ENCODE results near the gene MUC2. TPM values are rescaled to one million over a fixed set of nuclear protein-coding genes. Genes with fewer than 3 reads are reported as not detected.

The MUC2 gene
- total RNA-seq, 4 donors from 2014 or later: 269 to 910 (median 671) TPM

DNA sequence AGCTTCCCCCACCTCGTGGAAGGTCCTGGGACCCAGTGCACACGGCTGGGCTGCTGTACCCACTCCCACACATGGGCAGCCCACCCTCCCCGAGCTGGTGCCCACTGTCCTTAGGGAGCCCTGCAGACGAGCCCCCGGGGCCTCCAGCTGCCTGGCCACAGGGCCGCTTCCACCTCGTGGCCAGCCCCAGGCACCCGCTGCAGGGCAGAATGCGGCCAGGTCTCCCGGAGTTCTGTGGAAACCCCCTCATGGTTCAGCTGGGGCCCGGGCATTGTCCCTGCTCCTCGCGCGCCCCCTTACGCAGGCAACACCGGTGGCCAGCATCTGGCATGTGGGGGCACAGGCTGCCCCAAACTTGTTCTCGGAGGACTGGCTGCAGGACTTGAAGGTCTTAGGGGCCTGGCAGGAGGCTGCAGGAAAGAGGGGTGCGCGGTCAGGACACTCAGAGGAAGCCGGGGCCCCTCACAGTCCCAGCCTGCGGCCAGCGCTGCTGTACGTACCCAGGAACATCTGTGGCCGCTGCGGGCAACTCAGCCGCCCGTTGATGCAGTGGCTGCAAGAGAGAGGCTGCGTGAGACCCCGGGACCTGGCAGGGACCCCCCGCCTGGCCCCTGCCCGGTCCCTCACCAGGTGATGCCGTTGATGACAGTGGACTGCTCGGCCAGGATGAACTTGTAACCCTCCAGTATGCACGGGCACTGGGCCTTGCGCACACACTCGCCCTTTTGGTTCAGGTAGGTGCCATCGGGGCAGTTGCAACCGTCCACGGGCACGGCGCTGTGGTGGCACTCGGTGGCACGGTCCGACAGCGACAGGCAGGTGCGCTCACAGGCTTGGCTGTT lies 47.8 kb upstream of the MUC2 start:
- no peak for DNase-seq
- peaks cover 4% of the 10 kb centered on the region for H3K27me3 ChIP-seq
- in situ Hi-C loops (cut with MboI; ENCODE audit: low pct_ligation_motif_present in 1 of 4, low pct_unique_long_range_greater_than_20kb in 1 of 4, low sequenced_read_pairs in 3 of 4): loop anchor here in 3 of 4 donors (25.0 kb wide), 2 partner anchors 115 to 165 kb away; partner anchors contain the start of gene CHID1 (in 1 of the 3)
- H3K4me1 ChIP-seq: no peaks in the 10 kb centered on the region
- no peak for TF ChIP-seq EP300 (IDR thresholded peaks at IDR 0.05; ENCODE audit: low read depth)
- TF ChIP-seq POLR2AphosphoS5 (IDR thresholded peaks at IDR 0.05): no peak
- no peak for TF ChIP-seq POLR2A (IDR thresholded peaks at IDR 0.05)
- TF ChIP-seq, protein P1, sequence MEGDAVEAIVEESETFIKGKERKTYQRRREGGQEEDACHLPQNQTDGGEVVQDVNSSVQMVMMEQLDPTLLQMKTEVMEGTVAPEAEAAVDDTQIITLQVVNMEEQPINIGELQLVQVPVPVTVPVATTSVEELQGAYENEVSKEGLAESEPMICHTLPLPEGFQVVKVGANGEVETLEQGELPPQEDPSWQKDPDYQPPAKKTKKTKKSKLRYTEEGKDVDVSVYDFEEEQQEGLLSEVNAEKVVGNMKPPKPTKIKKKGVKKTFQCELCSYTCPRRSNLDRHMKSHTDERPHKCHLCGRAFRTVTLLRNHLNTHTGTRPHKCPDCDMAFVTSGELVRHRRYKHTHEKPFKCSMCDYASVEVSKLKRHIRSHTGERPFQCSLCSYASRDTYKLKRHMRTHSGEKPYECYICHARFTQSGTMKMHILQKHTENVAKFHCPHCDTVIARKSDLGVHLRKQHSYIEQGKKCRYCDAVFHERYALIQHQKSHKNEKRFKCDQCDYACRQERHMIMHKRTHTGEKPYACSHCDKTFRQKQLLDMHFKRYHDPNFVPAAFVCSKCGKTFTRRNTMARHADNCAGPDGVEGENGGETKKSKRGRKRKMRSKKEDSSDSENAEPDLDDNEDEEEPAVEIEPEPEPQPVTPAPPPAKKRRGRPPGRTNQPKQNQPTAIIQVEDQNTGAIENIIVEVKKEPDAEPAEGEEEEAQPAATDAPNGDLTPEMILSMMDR (IDR thresholded peaks at IDR 0.05): no peak
- no peaks in the 10 kb centered on the region for H3K9me3 ChIP-seq
- H3K27ac ChIP-seq: no peak overlapping the region
- 72% methylated on average over 44 of the region's 46 CpGs; no CpG with 5 or more reads in 1 of the 2 donors for WGBS, 2 donors (ENCODE audit: low coverage in 1 of 2)
- no peak overlapping the region for H3K4me3 ChIP-seq
- H3K36me3 ChIP-seq: no peaks in the 10 kb centered on the region
- intact Hi-C loops (cut with DNase I; ENCODE audit: low total_unique reads): no loop called here

DNA sequence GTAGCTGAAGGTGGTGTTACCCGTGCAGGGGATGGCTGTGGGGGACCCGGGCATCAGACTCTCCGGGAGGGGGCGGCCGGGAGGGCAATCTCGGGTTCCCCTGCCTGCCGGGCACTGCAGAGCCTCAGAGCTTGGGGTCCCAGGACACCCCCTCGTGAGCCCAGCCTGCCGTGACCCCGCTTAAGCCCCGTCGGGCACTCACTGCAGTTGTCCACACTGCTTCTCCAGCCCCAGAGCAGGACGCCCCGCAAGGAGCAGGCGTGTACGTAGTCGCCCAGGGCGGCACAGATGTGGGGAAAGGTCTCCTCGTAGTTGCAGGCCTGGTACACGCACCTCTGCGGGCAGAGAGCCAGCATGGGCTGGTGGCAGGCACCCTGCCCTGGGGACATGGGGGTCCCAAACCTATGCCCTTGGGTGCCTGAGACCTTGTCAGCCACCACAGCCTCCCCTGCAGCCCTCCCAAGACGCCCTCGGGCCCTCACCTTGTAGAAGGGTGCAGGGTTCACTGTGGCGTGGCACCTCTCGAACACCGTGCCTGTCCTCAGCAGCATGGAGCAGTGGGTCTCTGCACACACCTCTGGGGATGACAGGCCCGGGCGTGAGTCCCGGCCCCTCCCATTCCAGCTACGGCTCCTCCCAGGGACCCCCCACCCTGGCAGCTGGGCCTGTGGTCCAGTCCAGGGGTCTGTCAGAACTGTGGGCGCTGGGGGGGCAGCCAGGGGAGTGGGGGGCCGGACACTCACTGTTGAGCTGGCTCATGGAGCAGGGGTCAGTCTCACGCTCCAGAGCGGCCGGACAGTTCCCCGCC lies 47.0 kb upstream of the MUC2 start:
- TF ChIP-seq EP300 (IDR thresholded peaks at IDR 0.05; ENCODE audit: low read depth) (no peak), POLR2AphosphoS5 (IDR thresholded peaks at IDR 0.05) (no peak), POLR2A (IDR thresholded peaks at IDR 0.05) (no peak)
- TF ChIP-seq, protein P1 (IDR thresholded peaks at IDR 0.05): no peak
- no peaks in the 10 kb centered on the region for H3K36me3 ChIP-seq
- no peak overlapping the region for H3K27ac ChIP-seq
- peaks cover 4% of the 10 kb centered on the region for H3K27me3 ChIP-seq
- 68% methylated on average over 33 of the region's 36 CpGs; no CpG with 5 or more reads in 1 of the 2 donors for WGBS, 2 donors (ENCODE audit: low coverage in 1 of 2)
- in situ Hi-C loops (cut with MboI; ENCODE audit: low pct_ligation_motif_present in 1 of 4, low pct_unique_long_range_greater_than_20kb in 1 of 4, low sequenced_read_pairs in 3 of 4): loop anchor here in 3 of 4 donors (25.0 kb wide), 2 partner anchors 115 to 165 kb away; partner anchors contain the start of gene CHID1 (in 1 of the 3)
- H3K4me1 ChIP-seq: no peaks in the 10 kb centered on the region
- no peak overlapping the region for H3K4me3 ChIP-seq
- DNase-seq: no peak
- H3K9me3 ChIP-seq: no peaks in the 10 kb centered on the region
- intact Hi-C loops (cut with DNase I; ENCODE audit: low total_unique reads): no loop called here

DNA sequence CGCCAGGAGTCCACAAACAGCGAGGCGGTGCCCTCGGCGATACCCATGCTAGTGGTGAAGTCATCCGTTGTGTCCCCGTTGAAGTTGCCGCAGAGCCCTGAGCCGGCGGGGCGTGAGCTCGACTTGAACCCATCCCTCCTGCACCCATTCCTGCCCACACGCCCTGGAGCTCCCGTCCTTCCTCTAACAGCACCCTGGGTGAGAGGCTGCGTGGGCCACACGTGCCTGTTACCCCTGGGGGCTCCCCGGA lies 46.5 kb upstream of the MUC2 start:
- TF ChIP-seq POLR2A (IDR thresholded peaks at IDR 0.05): no peak
- no peak for TF ChIP-seq EP300 (IDR thresholded peaks at IDR 0.05; ENCODE audit: low read depth)
- no peak for TF ChIP-seq POLR2AphosphoS5 (IDR thresholded peaks at IDR 0.05)
- TF ChIP-seq, protein P1 (IDR thresholded peaks at IDR 0.05): no peak
- peaks cover 4% of the 10 kb centered on the region for H3K27me3 ChIP-seq
- intact Hi-C loops (cut with DNase I; ENCODE audit: low total_unique reads): no loop called here

DNA sequence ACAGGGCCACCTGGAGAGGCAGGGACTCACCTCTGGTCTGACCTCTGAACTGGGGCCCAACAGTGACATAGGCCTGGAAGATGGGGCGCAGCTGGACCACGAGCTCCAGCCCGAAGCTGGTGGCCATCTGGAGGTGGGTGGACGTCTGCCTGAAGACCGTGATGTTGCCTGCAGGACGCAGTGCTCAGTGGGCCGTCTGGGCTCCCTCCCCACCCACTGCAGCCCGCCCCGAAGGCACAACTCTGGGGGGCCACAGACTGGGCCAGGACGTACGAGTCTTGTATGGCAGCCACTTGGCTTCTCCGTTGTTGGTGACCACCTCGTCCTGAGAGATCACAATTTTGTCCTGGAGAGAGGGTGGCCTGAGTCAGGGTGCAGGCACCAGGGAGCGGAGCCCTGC lies 46.1 kb upstream of the MUC2 start:
- no peak for DNase-seq
- 70% methylated on average over 14 of the region's 14 CpGs; no CpG with 5 or more reads in 1 of the 2 donors for WGBS, 2 donors (ENCODE audit: low coverage in 1 of 2)
- in situ Hi-C loops (cut with MboI; ENCODE audit: low pct_ligation_motif_present in 1 of 4, low pct_unique_long_range_greater_than_20kb in 1 of 4, low sequenced_read_pairs in 3 of 4): loop anchor here in 3 of 4 donors (25.0 kb wide), 2 partner anchors 116 to 166 kb away; partner anchors contain the start of gene CHID1 (in 1 of the 3)
- Histone ChIP-seq H3K4me1 (no peaks in the 10 kb centered on the region), H3K36me3 (no peaks in the 10 kb centered on the region), H3K4me3 (no peak overlapping the region), H3K27me3 (peaks cover 4% of the 10 kb centered on the region), H3K27ac (no peak overlapping the region), H3K9me3 (no peaks in the 10 kb centered on the region)
- intact Hi-C loops (cut with DNase I; ENCODE audit: low total_unique reads): no loop called here
- TF ChIP-seq EP300 (IDR thresholded peaks at IDR 0.05; ENCODE audit: low read depth): no peak
- no peak for TF ChIP-seq POLR2A (IDR thresholded peaks at IDR 0.05)
- TF ChIP-seq, protein P1 (IDR thresholded peaks at IDR 0.05): no peak

More for the DNA sequence above, 46.5 kb upstream of the MUC2 start:
- Histone ChIP-seq H3K4me1 (no peaks in the 10 kb centered on the region), H3K36me3 (no peaks in the 10 kb centered on the region), H3K4me3 (no peak overlapping the region), H3K27ac (no peak overlapping the region), H3K9me3 (no peaks in the 10 kb centered on the region)
- WGBS, 2 donors (ENCODE audit: low coverage in 1 of 2): 61% methylated on average over 7 of the region's 17 CpGs; no CpG with 5 or more reads in 1 of the 2 donors
- in situ Hi-C loops (cut with MboI; ENCODE audit: low pct_ligation_motif_present in 1 of 4, low pct_unique_long_range_greater_than_20kb in 1 of 4, low sequenced_read_pairs in 3 of 4): loop anchor here in 3 of 4 donors (25.0 kb wide), 2 partner anchors 116 to 166 kb away; partner anchors contain the start of gene CHID1 (in 1 of the 3)
- no peak for DNase-seq
